ENCODE measurements around the gene KRTAP19-3.
"Not testable (repeated sequence)": the region's sequence is repeated elsewhere in the genome, so short reads cannot be mapped to it uniquely, and the experiment has no call there.

KRTAP19-3 gene

GRCh38 chr21:30491963-30492428 lies at the start of gene KRTAP19-3:
Gene KRTAP19-3, minus strand, starts transcription at chr21:30492013. Its CDS starts 56 bp downstream, at chr21:30491957.
- DNase-seq (ENCODE audit: low read depth): no peak

GRCh38 chr21:30518876-30519275 lies 27.1 kb upstream of the KRTAP19-3 start:
- DNase-seq (ENCODE audit: low read depth): no peak

- no peak for DNase-seq (ENCODE audit: low read depth)
These were observed 23.9 kb upstream of the KRTAP19-3 start for GRCh38 chr21:30515681-30516080.

GRCh38 chr21:30505621-30506205 lies 13.9 kb upstream of the KRTAP19-3 start:
- not testable (repeated sequence) for DNase-seq (ENCODE audit: low read depth)

GRCh38 chr21:30502041-30502440 lies 10.2 kb upstream of the KRTAP19-3 start, which contains the start of gene KRTAP19-5:
Gene KRTAP19-5, minus strand, starts transcription at chr21:30502141. Its CDS starts 51 bp downstream, at chr21:30502090.
- DNase-seq (ENCODE audit: low read depth): no peak

- no peak for DNase-seq (ENCODE audit: low read depth)
These were observed 5.3 kb upstream of the KRTAP19-3 start, which contains the start of gene KRTAP19-4 for GRCh38 chr21:30497065-30497464. Gene KRTAP19-4, minus strand, starts transcription at chr21:30497165. Its CDS starts 55 bp downstream, at chr21:30497110.

GRCh38 chr21:30487336-30487735 lies 4.5 kb downstream of the KRTAP19-3 start, which contains the start of gene KRTAP19-2:
Gene KRTAP19-2, minus strand, starts transcription at chr21:30487436. Its CDS starts 88 bp downstream, at chr21:30487348.
- no peak for DNase-seq (ENCODE audit: low read depth)

- DNase-seq (ENCODE audit: low read depth): no peak
These were observed 5.6 kb downstream of the KRTAP19-3 start for GRCh38 chr21:30486180-30486579.

GRCh38 chr21:30482130-30482529 lies 9.7 kb downstream of the KRTAP19-3 start:
- no peak for DNase-seq (ENCODE audit: low read depth)

- DNase-seq (ENCODE audit: low read depth): no peak
These were observed 11.7 kb downstream of the KRTAP19-3 start, which contains the start of gene KRTAP19-1 for GRCh38 chr21:30480145-30480544. Gene KRTAP19-1, minus strand, starts transcription at chr21:30480367. Its CDS starts 50 bp downstream, at chr21:30480317.

- DNase-seq (ENCODE audit: low read depth): no peak
These were observed 12.6 kb downstream of the KRTAP19-3 start for GRCh38 chr21:30479259-30479658.

- DNase-seq (ENCODE audit: low read depth): no peak
These were observed 13.8 kb downstream of the KRTAP19-3 start for GRCh38 chr21:30478004-30478403.

- no peak for DNase-seq (ENCODE audit: low read depth)
These were observed 22.7 kb downstream of the KRTAP19-3 start for GRCh38 chr21:30468900-30469714.

GRCh38 chr21:30463713-30464112 lies 28.1 kb downstream of the KRTAP19-3 start:
- no peak for DNase-seq (ENCODE audit: low read depth)

GRCh38 chr21:30448514-30448913 lies 43.3 kb downstream of the KRTAP19-3 start:
- no peak for DNase-seq (ENCODE audit: low read depth)

- DNase-seq (ENCODE audit: low read depth): no peak
These were observed 44.8 kb downstream of the KRTAP19-3 start for GRCh38 chr21:30447056-30447455.

- DNase-seq (ENCODE audit: low read depth): no peak
These were observed 47.6 kb downstream of the KRTAP19-3 start for GRCh38 chr21:30444204-30444603.

- DNase-seq (ENCODE audit: low read depth): no peak
These were observed 48.6 kb downstream of the KRTAP19-3 start for GRCh38 chr21:30443226-30443625.

Measured in amniotic epithelial cell (primary cell).